NOMO-1 treated with dmso at 0.1 percent for 144 hours (cell line): ENCODE measurements around the gene OR6C2.
"Not testable (repeated sequence)": the region's sequence is repeated elsewhere in the genome, so short reads cannot be mapped to it uniquely, and the experiment has no call there.

Experiments
- DNase-seq: peaks from one replicate; lab custom pipeline; 2025; ENCODE audit not compliant: unreplicated experiment; lab: John Stamatoyannopoulos, UW

OR6C2 gene

DNA sequence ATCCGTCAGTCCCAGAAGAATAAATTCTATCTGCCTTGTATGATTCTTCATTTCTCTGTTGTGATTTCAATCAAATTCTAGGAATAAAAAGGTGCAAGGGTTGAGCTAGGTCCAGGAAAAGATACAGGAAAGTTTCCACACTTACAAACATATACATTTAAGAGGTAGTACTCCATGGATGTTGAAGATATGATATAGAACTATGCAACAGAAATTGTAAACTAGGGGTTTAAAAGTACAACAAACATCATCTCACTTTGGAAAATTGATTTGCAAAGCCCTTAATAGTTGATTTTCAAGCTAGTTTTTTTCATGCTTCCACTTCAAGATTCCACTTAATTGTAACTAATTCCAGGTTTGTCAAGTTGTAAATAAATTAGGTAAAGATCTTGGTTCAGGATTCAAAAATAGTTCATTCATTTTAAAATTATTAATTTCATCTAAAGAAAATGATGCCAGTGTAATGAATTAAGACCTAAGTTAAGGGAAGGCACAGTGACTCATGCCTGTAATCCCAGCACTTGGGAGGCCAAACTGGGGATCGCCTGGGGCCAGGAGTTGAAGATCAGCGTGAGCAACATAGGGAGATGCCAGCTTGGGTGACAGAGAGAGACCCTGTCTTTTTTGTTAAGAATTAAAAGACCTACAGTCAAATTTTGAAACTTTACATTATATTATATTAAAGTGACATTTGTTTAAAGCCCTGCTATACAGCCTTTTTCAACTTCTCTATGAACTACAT, 26.4 kb downstream of the OR6C2 start, which contains the start of gene OR6C70:
OR6C70 (minus strand) TSS at position 51 of the 742 bp plus-strand sequence; CDS start at position 51, 0 bp downstream.
- DNase-seq = no peak

GRCh38 chr12:55472264-55472663, 28.4 kb downstream of the OR6C2 start:
- DNase-seq = no peak

DNA sequence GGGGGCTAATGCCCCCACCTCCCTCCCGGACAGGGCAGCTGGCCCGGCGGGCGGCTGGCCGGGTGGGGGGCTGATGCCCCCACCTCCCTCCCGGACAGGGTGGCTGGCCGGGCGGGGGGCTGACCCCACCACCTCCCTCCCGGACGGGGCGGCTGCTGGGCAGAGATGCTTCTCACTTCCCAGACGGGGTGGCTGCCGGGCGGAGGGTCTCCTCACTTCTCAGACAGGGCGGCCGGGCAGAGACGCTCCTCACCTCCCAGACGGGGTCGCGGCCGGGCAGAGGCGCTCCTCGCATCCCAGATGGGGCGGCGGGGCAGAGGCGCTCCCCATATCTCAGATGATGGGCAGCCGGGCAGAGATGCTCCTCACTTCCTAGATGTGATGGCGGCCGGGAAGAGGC, 35.3 kb downstream of the OR6C2 start:
- DNase-seq = not testable (repeated sequence)

- not testable (repeated sequence) for DNase-seq
These were observed 40.4 kb downstream of the OR6C2 start for GRCh38 chr12:55484284-55484683.

GRCh38 chr12:55492078-55492477, 48.2 kb downstream of the OR6C2 start, which contains the start of gene OR6C68:
TSS of gene OR6C68 (plus strand) at chr12:55492378. CDS start at chr12:55492378, 0 bp downstream.
- DNase-seq = no peak

DNA sequence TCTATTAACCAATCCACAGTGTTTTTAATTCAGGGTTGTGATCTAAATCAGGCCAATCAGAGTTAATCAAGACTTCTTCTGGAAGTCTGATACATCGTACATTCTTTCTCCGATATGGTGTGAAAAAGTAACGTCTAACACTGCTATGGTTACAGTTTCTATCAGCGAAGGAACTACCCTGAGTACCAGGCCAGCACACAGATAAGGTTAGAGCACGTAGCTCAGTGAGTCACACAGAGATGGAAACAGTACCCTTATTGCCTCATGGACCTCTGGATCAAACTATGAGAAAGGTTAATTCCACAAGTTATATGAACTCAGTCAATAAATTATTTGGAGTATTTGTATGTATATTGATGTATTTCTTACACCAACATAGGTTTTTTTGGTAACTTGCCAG, 51.6 kb downstream of the OR6C2 start:
- DNase-seq = no peak

- no peak for DNase-seq
These were observed 55.4 kb downstream of the OR6C2 start for GRCh38 chr12:55499231-55499630.

DNA sequence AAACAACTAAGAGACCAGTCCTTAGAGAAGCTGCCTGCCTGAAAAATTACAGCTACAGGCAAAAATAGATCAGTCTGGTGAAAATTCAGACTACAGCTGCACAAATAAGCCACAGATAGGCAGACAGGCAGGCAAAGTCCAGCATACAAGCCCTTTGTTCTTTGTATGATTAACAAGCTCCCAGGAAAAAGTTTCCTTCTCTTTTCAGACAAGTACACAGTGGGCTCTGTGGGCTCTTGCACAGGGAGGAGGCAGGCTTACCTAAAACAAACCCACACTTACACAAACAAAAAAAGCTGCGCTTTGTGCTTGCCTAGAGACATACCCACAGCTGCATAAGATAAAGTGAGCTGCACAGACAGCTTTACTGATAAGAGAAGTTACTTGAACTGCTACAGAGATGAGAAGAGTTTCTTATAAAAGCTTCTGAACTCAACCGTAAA, 56.0 kb downstream of the OR6C2 start:
- no peak for DNase-seq

DNA sequence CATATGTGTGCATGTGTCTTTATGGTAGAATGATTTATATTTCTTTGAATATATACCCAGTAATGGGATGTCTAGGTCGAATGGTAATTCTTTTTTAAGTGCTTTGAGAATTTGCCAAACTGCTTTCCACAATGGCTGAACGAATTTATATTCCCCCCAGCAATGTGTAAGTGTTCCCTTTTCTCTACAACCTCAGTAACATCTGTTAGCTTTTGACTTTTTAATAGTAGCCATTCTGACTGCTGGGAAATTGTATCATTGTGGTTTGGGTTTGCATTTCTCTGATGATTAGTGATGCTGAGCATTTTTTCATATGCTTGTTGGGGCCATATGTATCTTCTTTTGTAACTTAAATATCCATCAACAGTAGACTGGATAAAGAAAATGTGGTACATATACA, 57.7 kb downstream of the OR6C2 start:
- DNase-seq = no peak
